Pancreas (tissue), 10 donors: ENCODE results near the gene C11orf86. TPM values are rescaled to one million over a fixed set of nuclear protein-coding genes. Genes with fewer than 3 reads are reported as not detected.

Source experiments
- ATAC-seq, 4 donors: fragments of 200-7000 bp; cut with Tn5 transposase; one replicate each; pipeline versions ENCODE4 v1.8.0 to v1.9.1; 2020; ENCODE audit warnings: mild to moderate bottlenecking in 4 of 4, moderate library complexity in 4 of 4
- DNase-seq, 6 donors: peaks; one replicate each; pipeline ENCODE4 v3.0.0-alpha.2; 2020
- FAIRE-seq: peaks from 2 replicates; lab custom pipeline; 2012; peaks lifted over from hg19 to GRCh38; lab: Jason Lieb, UNC
- H3K27ac ChIP-seq, 4 donors: fragments of 200-600 bp; sonication (generic); 1 replicate in 3 of 4; 2 replicates in 1 of 4; pipeline versions ENCODE4 v1.5.0 to v1.8.0; 2020
- H3K27me3 ChIP-seq, 4 donors: fragments of 200-600 bp; one replicate each; pipeline ENCODE4 v1.8.0; 2021
- H3K36me3 ChIP-seq, 3 donors: fragments of 200-600 bp; sonication (generic) in 1 of 3; one replicate each; pipeline versions ENCODE4 v1.5.0 to v1.8.0; 2020 to 2021
- H3K4me1 ChIP-seq, 3 donors: fragments of 200-600 bp; one replicate each; pipeline ENCODE4 v1.8.0; 2021
- H3K4me3 ChIP-seq, 4 donors: fragments of 200-600 bp; sonication (generic) in 2 of 4; one replicate each; pipeline versions ENCODE4 v1.5.0 to v1.8.0; 2020 to 2021
- H3K9me3 ChIP-seq, 4 donors: fragments of 200-600 bp; one replicate each; pipeline ENCODE4 v1.8.0; 2021
- CTCF ChIP-seq, 4 donors: fragments of 200-600 bp; sonication (generic) in 3 of 4; IDR thresholded peaks; one replicate each; pipeline versions ENCODE4 v1.5.0 to v1.8.0; 2021; ENCODE audit warnings: antibody characterized with exemption in 4 of 4
- WGBS, 2 donors: extraction: QIAGEN DNeasy Blood & Tissue Kit; methylation state at CpG; one replicate each; pipeline ENCODE4 v1.1.7; 2013; 5-methylcytosine and 5-hydroxymethylcytosine counted together
- intact Hi-C, 3 donors: fragments of 100-400 bp; cut with DNase I; formaldehyde crosslinking; loops; one replicate each; pipeline versions ENCODE4 v1.11.1 to v1.14.2; 2022
- polyA plus RNA-seq, 2 donors: library from polyadenylated mRNA; stranded (reverse); fragments of 200-250 nt; gene quantifications; one replicate each; pipeline ENCODE4 v1.2.3, GENCODE V29; 2013
- total RNA-seq, 6 donors: library from RNA; stranded (reverse); fragmentation: NEBNext Ultra II Directional in 4 of 6; extraction: Animal tissue kit (Norgen Biotek cat#: 25700) in 4 of 6; gene quantifications; one replicate each; pipeline versions ENCODE4 v1.2.1 to v1.2.4, GENCODE V29; 2021 to 2023
- donor health status: healthy with polysubstance abuse.
- donor health status: DM: no; HTN: no; CAD: no; lungs with moderate emphysema.
- donor health status: DM: no; HTN: no; CAD: no.
- donor health status: control.
- donor health status: control.
- donor health status: Bipolar disorder and iron deficiency.
- donor health status: DM: yes; HTN: yes; CAD: no.
- donor health status: DM: no; HTN: no; CAD: no.
- donor health status: DM: no; HTN: no; CAD: no.
- donor health status: DM: yes; HTN: yes; CAD: no.

Gene C11orf86
- total and polyA plus RNA-seq, 8 donors: 0.07 to 0.38 TPM; not detected in 6

GRCh38 chr11:66983275-66983924, 8.3 kb downstream of the C11orf86 start:
- DNase-seq (no peak), ATAC-seq (no peak), FAIRE-seq (no peak)
- Histone ChIP-seq H3K4me1 (peaks cover 0 to 7% (median 6%) of the 10 kb centered on the region in 3 donors), H3K36me3 (no peaks in the 10 kb centered on the region), H3K4me3 (no peak overlapping the region), H3K9me3 (no peaks in the 10 kb centered on the region), H3K27me3 (no peaks in the 10 kb centered on the region), H3K27ac (peak overlapping the region in 1 of 4 donors; percentile 23)
- intact Hi-C loops: no loop called here
- WGBS, 2 donors: 84 to 88% methylated on average over 5 of the region's 5 CpGs
- TF ChIP-seq CTCF (IDR thresholded peaks at IDR 0.05): no peak

GRCh38 chr11:66985508-66986177, 10.5 kb downstream of the C11orf86 start:
- DNase-seq: peak; percentile 56 to 86 (median 68)
- WGBS, 2 donors: 46 to 53% methylated on average over 8 of the region's 8 CpGs
- no peak for FAIRE-seq
- no peak for TF ChIP-seq CTCF (IDR thresholded peaks at IDR 0.05)
- Histone ChIP-seq H3K36me3 (no peaks in the 10 kb centered on the region), H3K27ac (peak overlapping the region in 2 of 4 donors; percentile 16 to 30), H3K4me1 (peaks cover 0 to 7% (median 6%) of the 10 kb centered on the region in 3 donors), H3K4me3 (no peak overlapping the region), H3K9me3 (no peaks in the 10 kb centered on the region), H3K27me3 (no peaks in the 10 kb centered on the region)
- peak; percentile 67 to 91 (median 85) for ATAC-seq
- intact Hi-C loops: no loop called here

- Histone ChIP-seq H3K4me3 (no peak overlapping the region), H3K27me3 (no peaks in the 10 kb centered on the region), H3K9me3 (no peaks in the 10 kb centered on the region), H3K27ac (peak overlapping the region in 2 of 4 donors; percentile 16 to 30), H3K4me1 (peaks cover 0 to 7% (median 6%) of the 10 kb centered on the region in 3 donors), H3K36me3 (no peaks in the 10 kb centered on the region)
- intact Hi-C loops: no loop called here
- DNase-seq: peak in 5 of 6 donors; percentile 25 to 59 (median 38)
- TF ChIP-seq CTCF (IDR thresholded peaks at IDR 0.05): no peak
- no peak for FAIRE-seq
- ATAC-seq: peak; percentile 18 to 65 (median 52)
- 58 to 74% methylated on average over 7 of the region's 7 CpGs for WGBS, 2 donors
These were observed 11.1 kb downstream of the C11orf86 start for GRCh38 chr11:66986178-66986545.

GRCh38 chr11:66987158-66987620, 12.1 kb downstream of the C11orf86 start:
- Histone ChIP-seq H3K4me3 (no peak overlapping the region), H3K36me3 (no peaks in the 10 kb centered on the region), H3K9me3 (no peaks in the 10 kb centered on the region), H3K4me1 (peaks cover 0 to 7% (median 6%) of the 10 kb centered on the region in 3 donors), H3K27me3 (no peaks in the 10 kb centered on the region), H3K27ac (no peak overlapping the region)
- ATAC-seq: no peak
- intact Hi-C loops: no loop called here
- TF ChIP-seq CTCF (IDR thresholded peaks at IDR 0.05): no peak
- DNase-seq: no peak
- WGBS, 2 donors: 84 to 88% methylated on average over 6 of the region's 6 CpGs
- FAIRE-seq: no peak
